Trophoblast cell (in vitro differentiated cells and primary cell): ENCODE results near the gene PLAAT2.
A peak's percentile ranks its signal among the peaks of the same experiment; 100 is the strongest.

Experiments used
- DNase-seq, 2 donors: peaks; one replicate each; pipeline ENCODE4 v3.0.0-alpha.2; 2016
- H2AFZ ChIP-seq: 2 replicates; pipeline ENCODE4 v1.6.1; 2013; ENCODE audit warnings: low read length, moderate library complexity, mild to moderate bottlenecking; ENCODE audit not compliant: insufficient read depth, poor library complexity
- H2AK5ac ChIP-seq: 2 replicates; pipeline ENCODE4 v1.6.1; 2013; ENCODE audit warnings: mild to moderate bottlenecking, low read length
- H2BK120ac ChIP-seq: 2 replicates; pipeline ENCODE4 v1.6.1; 2013; ENCODE audit warnings: low read length, mild to moderate bottlenecking, moderate library complexity; ENCODE audit not compliant: insufficient read depth, poor library complexity
- H2BK12ac ChIP-seq: 2 replicates; pipeline ENCODE4 v1.6.1; 2013; ENCODE audit warnings: mild to moderate bottlenecking, low read length, moderate library complexity
- H2BK5ac ChIP-seq: 2 replicates; pipeline ENCODE4 v1.6.1; 2013; ENCODE audit warnings: low read length, low read depth, moderate library complexity, mild to moderate bottlenecking; ENCODE audit not compliant: poor library complexity
- H3K14ac ChIP-seq: 2 replicates; pipeline ENCODE4 v1.6.1; 2013; ENCODE audit warnings: mild to moderate bottlenecking, low read length
- H3K18ac ChIP-seq: 2 replicates; pipeline ENCODE4 v1.6.1; 2013; ENCODE audit warnings: mild to moderate bottlenecking, low read length
- H3K23ac ChIP-seq: 2 replicates; pipeline ENCODE4 v1.6.1; 2013; ENCODE audit warnings: low read length
- H3K27ac ChIP-seq: 2 replicates; pipeline ENCODE4 v1.5.1; 2013; ENCODE audit warnings: low read depth, mild to moderate bottlenecking, inconsistent platforms, low read length, moderate library complexity
- H3K27me3 ChIP-seq: 2 replicates; pipeline ENCODE4 v1.6.1; 2013; ENCODE audit warnings: inconsistent platforms, mild to moderate bottlenecking, low read length, moderate library complexity; ENCODE audit not compliant: insufficient read depth
- H3K36me3 ChIP-seq, 2 experiments: 1 replicate in 1 of 2; 2 replicates in 1 of 2; pipeline ENCODE4 v1.6.1; 2013; ENCODE audit warnings: low read length in 2 of 2, mild to moderate bottlenecking in 2 of 2, moderate library complexity in 1 of 2; ENCODE audit not compliant: insufficient read depth in 2 of 2, control insufficient read depth in 1 of 2
- H3K4ac ChIP-seq: 2 replicates; pipeline ENCODE4 v1.6.1; 2013; ENCODE audit warnings: low read depth, mild to moderate bottlenecking, low read length, moderate library complexity
- H3K4me1 ChIP-seq, 2 experiments: 1 replicate in 1 of 2; 2 replicates in 1 of 2; pipeline ENCODE4 v1.6.1; 2013; ENCODE audit warnings: low read length in 2 of 2, mild to moderate bottlenecking in 2 of 2, moderate library complexity in 1 of 2; ENCODE audit not compliant: insufficient read depth in 2 of 2, control insufficient read depth in 1 of 2
- H3K4me2 ChIP-seq: 2 replicates; pipeline ENCODE4 v1.6.1; 2013; ENCODE audit warnings: inconsistent platforms, mild to moderate bottlenecking, low read length, moderate library complexity
- H3K4me3 ChIP-seq: 2 replicates; pipeline ENCODE4 v1.5.1; 2013; ENCODE audit warnings: mild to moderate bottlenecking, low read depth, low read length, inconsistent platforms
- H3K79me1 ChIP-seq: one replicate; pipeline ENCODE4 v1.6.1; 2013; ENCODE audit warnings: low read length
- H3K79me2 ChIP-seq: 2 replicates; pipeline ENCODE4 v1.6.1; 2013; ENCODE audit warnings: low read length, mild to moderate bottlenecking; ENCODE audit not compliant: control insufficient read depth, insufficient read depth, poor library complexity
- H3K9ac ChIP-seq: 2 replicates; pipeline ENCODE4 v1.6.1; 2013; ENCODE audit warnings: mild to moderate bottlenecking, low read length
- H3K9me3 ChIP-seq: 2 replicates; pipeline ENCODE4 v1.6.1; 2013; ENCODE audit warnings: low read depth, mild to moderate bottlenecking, control low read depth, inconsistent platforms, low read length; ENCODE audit not compliant: insufficient read depth
- H4K12ac ChIP-seq: 2 replicates; pipeline ENCODE4 v1.6.1; 2013; ENCODE audit warnings: low read depth, mild to moderate bottlenecking, low read length, moderate library complexity
- H4K8ac ChIP-seq: 2 replicates; pipeline ENCODE4 v1.6.1; 2013; ENCODE audit warnings: low read depth, mild to moderate bottlenecking, low read length, moderate library complexity
- H4K91ac ChIP-seq: one replicate; pipeline ENCODE4 v1.6.1; 2013; ENCODE audit warnings: low read depth, mild to moderate bottlenecking, low read length, moderate library complexity
- WGBS: extraction: QIAGEN DNeasy Blood & Tissue Kit; methylation state at CpG from one replicate; pipeline ENCODE4 v1.1.7; 2013; ENCODE audit warnings: missing lambda C conversion rate; ENCODE audit not compliant: insufficient read length, insufficient coverage; ENCODE audit errors: extremely low coverage; 5-methylcytosine and 5-hydroxymethylcytosine counted together

The PLAAT2 gene

GRCh38 chr11:63520606-63521170 lies 42.5 kb downstream of the PLAAT2 start:
- Histone ChIP-seq H4K91ac (no peak overlapping the region), H3K79me2 (no peaks in the 10 kb centered on the region), H3K4me1 (peaks cover 2 to 7% of the 10 kb centered on the region in 2 experiments), H3K79me1 (peaks cover 2% of the 10 kb centered on the region), H4K8ac (no peak overlapping the region), H2BK12ac (no peak overlapping the region), H2BK120ac (no peak overlapping the region), H3K18ac (no peak overlapping the region), H2AFZ (no peak overlapping the region), H3K23ac (no peak overlapping the region), H3K27ac (no peak overlapping the region), H3K4me3 (no peak overlapping the region), H3K9me3 (peaks cover 4% of the 10 kb centered on the region), H3K9ac (no peak overlapping the region), H4K12ac (no peak overlapping the region), H3K4ac (no peak overlapping the region), H3K14ac (no peak overlapping the region), H3K36me3 (no peaks in the 10 kb centered on the region), H2AK5ac (no peak overlapping the region), H3K27me3 (no peaks in the 10 kb centered on the region), H3K4me2 (no peak overlapping the region), H2BK5ac (no peak overlapping the region)
- DNase-seq = no peak
- WGBS = no CpG with 5 or more reads among the region's 5 CpGs

DNA sequence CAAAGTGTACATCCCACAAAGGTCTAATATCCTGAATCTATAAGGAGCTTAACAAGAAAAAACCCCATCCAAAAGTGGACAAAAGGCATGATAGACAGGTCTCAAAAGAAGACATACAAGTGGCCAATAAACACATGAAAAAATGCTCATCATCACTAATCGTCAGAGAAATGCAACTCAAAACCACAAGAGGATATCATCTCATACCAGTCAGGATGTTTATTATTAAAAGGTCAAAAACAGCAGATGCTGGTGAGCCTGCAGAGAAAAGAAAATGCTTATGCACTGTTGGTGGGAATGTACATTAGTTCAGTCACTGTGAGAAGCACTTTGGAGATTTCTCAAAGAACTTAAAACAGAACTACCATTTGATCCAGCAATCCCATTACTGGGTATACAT lies 44.6 kb downstream of the PLAAT2 start:
- H3K18ac ChIP-seq = no peak overlapping the region
- H2BK120ac ChIP-seq = no peak overlapping the region
- DNase-seq = no peak
- no peak overlapping the region for H3K9ac ChIP-seq
- no peak overlapping the region for H4K8ac ChIP-seq
- H4K91ac ChIP-seq = no peak overlapping the region
- peaks cover 4% of the 10 kb centered on the region for H3K9me3 ChIP-seq
- no peak overlapping the region for H3K14ac ChIP-seq
- peaks cover 2% of the 10 kb centered on the region for H3K79me1 ChIP-seq
- H2BK12ac ChIP-seq = no peak overlapping the region
- H2AFZ ChIP-seq = no peak overlapping the region
- no peaks in the 10 kb centered on the region for H3K27me3 ChIP-seq
- no peaks in the 10 kb centered on the region for H3K79me2 ChIP-seq
- no peak overlapping the region for H3K4ac ChIP-seq
- no CpG with 5 or more reads among the region's 1 CpG for WGBS
- no peak overlapping the region for H2AK5ac ChIP-seq
- H3K4me2 ChIP-seq = no peak overlapping the region
- H2BK5ac ChIP-seq = no peak overlapping the region
- no peak overlapping the region for H3K23ac ChIP-seq
- H4K12ac ChIP-seq = no peak overlapping the region
- no peak overlapping the region for H3K27ac ChIP-seq
- no peak overlapping the region for H3K4me3 ChIP-seq
- H3K4me1 ChIP-seq = peaks cover 2 to 7% of the 10 kb centered on the region in 2 experiments
- no peaks in the 10 kb centered on the region for H3K36me3 ChIP-seq

- peaks cover 2 to 7% of the 10 kb centered on the region in 2 experiments for H3K4me1 ChIP-seq
- H3K27me3 ChIP-seq = no peaks in the 10 kb centered on the region
- no peak overlapping the region for H4K91ac ChIP-seq
- WGBS = no CpG with 5 or more reads among the region's 5 CpGs
- H2AK5ac ChIP-seq = no peak overlapping the region
- H3K79me1 ChIP-seq = peaks cover 2% of the 10 kb centered on the region
- no peaks in the 10 kb centered on the region for H3K36me3 ChIP-seq
- no peak overlapping the region for H3K23ac ChIP-seq
- no peak overlapping the region for H4K12ac ChIP-seq
- H2AFZ ChIP-seq = no peak overlapping the region
- no peak overlapping the region for H3K4me3 ChIP-seq
- H4K8ac ChIP-seq = no peak overlapping the region
- H3K4me2 ChIP-seq = no peak overlapping the region
- H3K9ac ChIP-seq = no peak overlapping the region
- no peak overlapping the region for H3K18ac ChIP-seq
- H2BK12ac ChIP-seq = no peak overlapping the region
- no peak overlapping the region for H2BK120ac ChIP-seq
- H2BK5ac ChIP-seq = no peak overlapping the region
- H3K27ac ChIP-seq = no peak overlapping the region
- H3K4ac ChIP-seq = no peak overlapping the region
- peaks cover 2% of the 10 kb centered on the region for H3K9me3 ChIP-seq
- no peak overlapping the region for H3K14ac ChIP-seq
- no peak for DNase-seq
- H3K79me2 ChIP-seq = no peaks in the 10 kb centered on the region
Measured at GRCh38 chr11:63517156-63517555, 46.0 kb downstream of the PLAAT2 start.

- Histone ChIP-seq H3K27me3 (no peaks in the 10 kb centered on the region), H3K36me3 (no peaks in the 10 kb centered on the region), H3K4me3 (no peak overlapping the region), H3K79me2 (no peaks in the 10 kb centered on the region), H3K9me3 (peaks cover 2% of the 10 kb centered on the region), H4K8ac (no peak overlapping the region), H4K91ac (no peak overlapping the region), H2BK120ac (peak overlapping the region; percentile 25), H2AFZ (no peak overlapping the region), H2BK12ac (no peak overlapping the region), H3K4ac (no peak overlapping the region), H2BK5ac (no peak overlapping the region), H3K23ac (no peak overlapping the region), H2AK5ac (peak overlapping the region; percentile 19), H4K12ac (peak overlapping the region; percentile 36), H3K79me1 (peaks cover 2% of the 10 kb centered on the region), H3K4me2 (no peak overlapping the region), H3K4me1 (peaks cover 2 to 5% of the 10 kb centered on the region in 2 experiments), H3K27ac (no peak overlapping the region), H3K18ac (no peak overlapping the region), H3K9ac (no peak overlapping the region), H3K14ac (no peak overlapping the region)
- DNase-seq = no peak
- WGBS = no CpG with 5 or more reads among the region's 6 CpGs
Measured at GRCh38 chr11:63516109-63516508, 47.1 kb downstream of the PLAAT2 start.
